Measurements from ENCODE around the gene ALKBH7. TPM values are rescaled to one million over a fixed set of nuclear protein-coding genes. Genes with fewer than 3 reads are reported as not detected.

The ALKBH7 gene
- total RNA-seq, 2 experiments from 2014 or later, result 52.0 to 52.5 TPM

Other genes with a start within 250 kb of the ALKBH7 start
- gene ACSBG2, start 237.1 kb upstream of the ALKBH7 start, total RNA-seq, result under 1 TPM in 1 of 2 experiments, not detected in 1; 0.33 TPM
- gene MLLT1, start 92.8 kb upstream of the ALKBH7 start, total RNA-seq, result 10 to 100 TPM; 35.6 to 37.2 TPM
- under 1 TPM; 0.15 to 0.30 TPM for gene ACER1, start 39.2 kb upstream of the ALKBH7 start, total RNA-seq
- gene CLPP, start 11.3 kb upstream of the ALKBH7 start, total RNA-seq, result 100 to 1,000 TPM; 136 to 147 TPM
- 1 to 10 TPM; 2.3 to 2.7 TPM for gene PSPN, start 3.1 kb downstream of the ALKBH7 start, total RNA-seq
- 10 to 100 TPM; 75.5 to 79.8 TPM for gene GTF2F1, start 20.4 kb downstream of the ALKBH7 start, total RNA-seq
- 100 to 1,000 TPM; 246 to 250 TPM for gene KHSRP, start 52.0 kb downstream of the ALKBH7 start, total RNA-seq
- gene SLC25A41, start 61.0 kb downstream of the ALKBH7 start, total RNA-seq, result not detected
- gene SLC25A23, start 87.0 kb downstream of the ALKBH7 start, total RNA-seq, result 10 to 100 TPM; 30.0 to 35.7 TPM
- gene CRB3, start 91.5 kb downstream of the ALKBH7 start, total RNA-seq, result under 1 TPM; 0.63 to 0.93 TPM
- gene DENND1C, start 109.0 kb downstream of the ALKBH7 start, total RNA-seq, result 100 to 1,000 TPM in 1 of 2 experiments, 10 to 100 TPM in 1; 97.2 to 101 TPM
- gene TUBB4A, start 129.5 kb downstream of the ALKBH7 start, total RNA-seq, result 1 to 10 TPM; 2.5 to 3.0 TPM
- gene TNFSF9, start 158.2 kb downstream of the ALKBH7 start, total RNA-seq, result 1 to 10 TPM; 5.7 to 5.8 TPM
- 10 to 100 TPM; 64.1 to 64.4 TPM for gene CD70, start 218.4 kb downstream of the ALKBH7 start, total RNA-seq